PC-9 (cell line): Measurements from ENCODE around the gene THADA. TPM values are rescaled to one million over a fixed set of nuclear protein-coding genes. Genes with fewer than 3 reads are reported as not detected.

Source experiments
- BruUV-seq: library from RNA; stranded (reverse); fragments of 400-500 nt; replicated peaks from 2 replicates; lab custom pipeline; 2021; lab: Mats Ljungman, UMichigan
- CTCF ChIA-PET: fragments of 300-600 bp; sonication (Branson Sonifier 250); formaldehyde crosslinking; loops from one replicate; lab custom pipeline; 2022; ENCODE audit warnings: antibody characterized with exemption; lab: Charles Lee
- POLR2A ChIA-PET: fragments of 300-600 bp; sonication (Branson Sonifier 250); formaldehyde crosslinking; loops from one replicate; lab custom pipeline; 2022; ENCODE audit warnings: antibody characterized with exemption; ENCODE audit not compliant: unreplicated experiment; lab: Charles Lee
- DNase-seq, 2 experiments: peaks; one replicate each; pipeline versions ENCODE4 v3.0.0 to v3.0.0-alpha.2; 2015 to 2022; ENCODE audit warnings: mixed read lengths in 1 of 2
- H2AFZ ChIP-seq: fragments of 200-600 bp; sonication (generic); 2 replicates; pipeline ENCODE4 v1.8.1; 2017; ENCODE audit warnings: antibody characterized with exemption
- H3F3A ChIP-seq: fragments of 200-600 bp; sonication (generic); 2 replicates; pipeline ENCODE4 v1.8.1; 2017; ENCODE audit warnings: antibody characterized with exemption, mild to moderate bottlenecking, low read depth; ENCODE audit not compliant: insufficient read depth
- H3K27ac ChIP-seq: fragments of 200-600 bp; sonication (generic); 2 replicates; pipeline ENCODE4 v1.6.1; 2016; ENCODE audit warnings: mixed run types
- H3K27me3 ChIP-seq: fragments of 200-600 bp; sonication (generic); 2 replicates; pipeline ENCODE4 v1.6.1; 2016; ENCODE audit warnings: low read depth, mixed run types; ENCODE audit not compliant: insufficient read depth
- H3K36me3 ChIP-seq: fragments of 200-600 bp; sonication (generic); 2 replicates; pipeline ENCODE4 v1.6.1; 2016; ENCODE audit warnings: low read depth, mixed run types
- H3K4me1 ChIP-seq: fragments of 200-600 bp; sonication (generic); replicated peaks from 2 replicates; pipeline ENCODE4 v1.6.1; 2016; ENCODE audit warnings: mixed run types; ENCODE audit not compliant: insufficient read depth
- H3K4me2 ChIP-seq: fragments of 200-600 bp; sonication (generic); 2 replicates; pipeline ENCODE4 v1.6.1; 2017; ENCODE audit warnings: mixed run types
- H3K4me3 ChIP-seq: fragments of 200-600 bp; sonication (generic); 2 replicates; pipeline ENCODE4 v1.6.1; 2016; ENCODE audit warnings: mixed run types
- H3K79me2 ChIP-seq: fragments of 200-600 bp; sonication (generic); 2 replicates; pipeline ENCODE4 v1.6.1; 2017; ENCODE audit warnings: low read depth, mixed run types
- H3K9me2 ChIP-seq: fragments of 200-600 bp; sonication (generic); 2 replicates; pipeline ENCODE4 v1.8.1; 2017; ENCODE audit warnings: mild to moderate bottlenecking; ENCODE audit not compliant: insufficient read depth
- H3K9me3 ChIP-seq: fragments of 200-600 bp; sonication (generic); 2 replicates; pipeline ENCODE4 v1.8.1; 2016; ENCODE audit warnings: low read depth; ENCODE audit not compliant: insufficient read depth
- H4K20me1 ChIP-seq: fragments of 200-600 bp; sonication (generic); 2 replicates; pipeline ENCODE4 v1.8.1; 2017; ENCODE audit not compliant: insufficient read depth
- CTCF ChIP-seq: fragments of 200-600 bp; sonication (generic); conservative IDR thresholded peaks from 2 replicates; pipeline ENCODE4 v1.6.1; 2017; ENCODE audit warnings: mixed run types, antibody characterized with exemption, mild to moderate bottlenecking, moderate library complexity
- EZH2 ChIP-seq: fragments of 200-600 bp; sonication (generic); IDR thresholded peaks from 2 replicates; pipeline ENCODE4 v1.8.0; 2017; ENCODE audit warnings: antibody characterized with exemption, low read depth
- intact Hi-C: fragments of 100-400 bp; cut with micrococcal nuclease; formaldehyde crosslinking; loops from one replicate; pipeline ENCODE4 v1.10.0; 2022; ENCODE audit not compliant: unreplicated experiment
- total RNA-seq: library from RNA; stranded (reverse); gene quantifications from 2 replicates; pipeline ENCODE4 v1.2.3, GENCODE V29; 2021

Gene THADA
- total RNA-seq, 1 experiment from 2014 or later, result 28.1 TPM

- intact Hi-C loops, result no loop called here
Observed at GRCh38 chr2:43531251-43531650, 64.6 kb downstream of the THADA start.

GRCh38 chr2:43526994-43527393 lies 68.8 kb downstream of the THADA start:
- ChIA-PET POLR2A (no interaction called here), CTCF (no interaction called here)
- no peak for DNase-seq
- Histone ChIP-seq H2AFZ (no peak overlapping the region), H3K4me1 (no peaks in the 10 kb centered on the region), H3K79me2 (no peaks in the 10 kb centered on the region), H3K36me3 (no peaks in the 10 kb centered on the region), H3K4me2 (no peak overlapping the region), H3F3A (no peaks in the 10 kb centered on the region), H3K27ac (no peak overlapping the region), H3K4me3 (no peak overlapping the region), H4K20me1 (no peaks in the 10 kb centered on the region), H3K9me3 (no peaks in the 10 kb centered on the region), H3K9me2 (no peaks in the 10 kb centered on the region), H3K27me3 (no peaks in the 10 kb centered on the region)
- intact Hi-C loops, result no loop called here
- BruUV-seq, result no TSS peak
- TF ChIP-seq CTCF, result no peak
- no peak for TF ChIP-seq EZH2

More at GRCh38 chr2:43531251-43531650, 64.6 kb downstream of the THADA start:
- Histone ChIP-seq H3K79me2 (no peaks in the 10 kb centered on the region), H3K4me3 (no peak overlapping the region), H3K4me2 (no peak overlapping the region), H2AFZ (no peak overlapping the region), H3K9me3 (no peaks in the 10 kb centered on the region), H3K27me3 (no peaks in the 10 kb centered on the region), H3K36me3 (no peaks in the 10 kb centered on the region; the same call in 1 of the 2 replicates), H3F3A (no peaks in the 10 kb centered on the region), H3K9me2 (no peaks in the 10 kb centered on the region), H4K20me1 (no peaks in the 10 kb centered on the region), H3K4me1 (no peaks in the 10 kb centered on the region), H3K27ac (no peak overlapping the region)
- no peak for DNase-seq
- ChIA-PET POLR2A (no interaction called here), CTCF (no interaction called here)
- no peak for TF ChIP-seq EZH2
- no peak for TF ChIP-seq CTCF
- no TSS peak for BruUV-seq

DNA sequence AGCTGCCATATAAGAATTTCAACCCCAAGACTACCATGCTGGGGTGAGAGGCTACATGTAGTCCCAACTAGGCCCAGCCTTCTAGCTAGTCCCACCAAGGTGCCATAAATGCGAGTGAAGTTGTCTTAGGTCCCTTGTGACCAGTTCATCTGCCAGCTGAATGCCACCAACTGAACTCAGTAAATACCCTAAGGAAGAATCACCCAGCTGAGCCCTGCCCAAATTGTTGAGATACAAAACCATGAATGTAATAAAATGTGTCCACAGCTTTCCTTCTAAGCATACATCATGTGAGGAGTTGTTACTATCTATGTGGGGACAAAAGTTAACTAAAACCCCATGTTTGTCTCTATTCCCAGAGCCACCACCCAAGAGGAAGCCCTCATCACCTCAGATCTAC lies 70.3 kb downstream of the THADA start:
- Histone ChIP-seq H3K9me3 (no peaks in the 10 kb centered on the region), H3K9me2 (no peaks in the 10 kb centered on the region), H3F3A (peaks cover under 1% of the 10 kb centered on the region; the same call in 1 of the 2 replicates), H3K79me2 (no peaks in the 10 kb centered on the region), H3K4me1 (peaks cover under 1% of the 10 kb centered on the region), H3K27me3 (no peaks in the 10 kb centered on the region), H4K20me1 (no peaks in the 10 kb centered on the region), H2AFZ (no peak overlapping the region), H3K4me2 (no peak overlapping the region), H3K4me3 (no peak overlapping the region), H3K27ac (no peak overlapping the region), H3K36me3 (no peaks in the 10 kb centered on the region)
- no TSS peak for BruUV-seq
- intact Hi-C loops, result no loop called here
- DNase-seq, result no peak
- POLR2A ChIA-PET, result no interaction called here
- CTCF ChIA-PET, result no interaction called here
- no peak for TF ChIP-seq CTCF
- TF ChIP-seq EZH2, result no peak
